ENCODE results near the gene MFN2. TPM values are rescaled to one million over a fixed set of nuclear protein-coding genes. Genes with fewer than 3 reads are reported as not detected.

The MFN2 gene
- total RNA-seq, 3 donors from 2014 or later (not counting 1 experiment from before 2014, with no cell fraction given) = 54.7 to 65.9 (median 55.8) TPM

DNA sequence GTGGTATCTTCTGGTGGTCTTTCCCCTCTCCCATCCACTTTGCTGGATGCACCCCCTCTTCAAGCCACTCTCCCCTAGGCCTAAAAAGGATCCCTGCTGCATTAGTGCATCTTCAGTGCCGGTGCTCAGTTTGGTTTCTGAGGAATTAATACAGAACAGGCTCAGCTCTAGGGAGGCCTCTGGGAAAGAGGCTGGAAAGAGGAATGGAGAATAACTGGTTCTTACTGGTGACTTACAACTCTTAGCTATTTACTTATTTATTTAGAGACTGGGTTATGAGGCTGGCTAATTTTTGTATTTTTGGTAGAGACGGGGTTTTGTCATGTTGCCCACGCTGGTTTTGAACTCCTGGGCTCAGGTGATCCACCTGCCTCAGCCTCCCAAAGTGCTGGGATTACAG, 19.0 kb downstream of the MFN2 start:
- Histone ChIP-seq H3K36me3 (ENCODE audit: control insufficient read depth, insufficient read depth, low read length) (peaks cover 64% of the 10 kb centered on the region), H3K4me3 (ENCODE audit: low read length) (no peak overlapping the region), H3K4me1 (ENCODE audit: control insufficient read depth, insufficient read depth, low read length) (no peaks in the 10 kb centered on the region), H3K9me3 (ENCODE audit: control insufficient read depth, insufficient read depth, low read length) (no peaks in the 10 kb centered on the region), H3K27me3 (ENCODE audit: control insufficient read depth, insufficient read depth, low read length) (no peaks in the 10 kb centered on the region), H3K27ac (ENCODE audit: low read length) (no peak overlapping the region)
- Mint-ChIP-seq H3K4me3 (no peak overlapping the region), H3K36me3 (peaks cover 16% of the 10 kb centered on the region), H3K27me3 (ENCODE audit: low read depth in 2 of 2) (no peaks in the 10 kb centered on the region), H3K27ac (no peak overlapping the region), H3K4me1 (no peaks in the 10 kb centered on the region), H3K9me3 (no peaks in the 10 kb centered on the region)
- DNase-seq (no peak), ATAC-seq (no peak)
- intact Hi-C loops (cut with micrococcal nuclease) = no loop called here
- TF ChIP-seq, protein P1, sequence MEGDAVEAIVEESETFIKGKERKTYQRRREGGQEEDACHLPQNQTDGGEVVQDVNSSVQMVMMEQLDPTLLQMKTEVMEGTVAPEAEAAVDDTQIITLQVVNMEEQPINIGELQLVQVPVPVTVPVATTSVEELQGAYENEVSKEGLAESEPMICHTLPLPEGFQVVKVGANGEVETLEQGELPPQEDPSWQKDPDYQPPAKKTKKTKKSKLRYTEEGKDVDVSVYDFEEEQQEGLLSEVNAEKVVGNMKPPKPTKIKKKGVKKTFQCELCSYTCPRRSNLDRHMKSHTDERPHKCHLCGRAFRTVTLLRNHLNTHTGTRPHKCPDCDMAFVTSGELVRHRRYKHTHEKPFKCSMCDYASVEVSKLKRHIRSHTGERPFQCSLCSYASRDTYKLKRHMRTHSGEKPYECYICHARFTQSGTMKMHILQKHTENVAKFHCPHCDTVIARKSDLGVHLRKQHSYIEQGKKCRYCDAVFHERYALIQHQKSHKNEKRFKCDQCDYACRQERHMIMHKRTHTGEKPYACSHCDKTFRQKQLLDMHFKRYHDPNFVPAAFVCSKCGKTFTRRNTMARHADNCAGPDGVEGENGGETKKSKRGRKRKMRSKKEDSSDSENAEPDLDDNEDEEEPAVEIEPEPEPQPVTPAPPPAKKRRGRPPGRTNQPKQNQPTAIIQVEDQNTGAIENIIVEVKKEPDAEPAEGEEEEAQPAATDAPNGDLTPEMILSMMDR (IDR thresholded peaks at IDR 0.05) = no peak
- 82% methylated on average over 3 of the region's 3 CpGs for WGBS (ENCODE audit: insufficient coverage)

GRCh38 chr1:12001249-12001917, 21.1 kb downstream of the MFN2 start:
- DNase-seq (peak in 1 of 2 donors; percentile 59), ATAC-seq (no peak)
- Histone ChIP-seq H3K9me3 (ENCODE audit: control insufficient read depth, insufficient read depth, low read length) (no peaks in the 10 kb centered on the region), H3K27ac (ENCODE audit: low read length) (no peak overlapping the region), H3K4me1 (ENCODE audit: control insufficient read depth, insufficient read depth, low read length) (no peaks in the 10 kb centered on the region), H3K27me3 (ENCODE audit: control insufficient read depth, insufficient read depth, low read length) (no peaks in the 10 kb centered on the region), H3K36me3 (ENCODE audit: control insufficient read depth, insufficient read depth, low read length) (peaks cover 69% of the 10 kb centered on the region), H3K4me3 (ENCODE audit: low read length) (no peak overlapping the region)
- Mint-ChIP-seq H3K4me1 (no peaks in the 10 kb centered on the region), H3K36me3 (peaks cover 16% of the 10 kb centered on the region), H3K27ac (no peak overlapping the region), H3K27me3 (ENCODE audit: low read depth in 2 of 2) (no peaks in the 10 kb centered on the region), H3K9me3 (no peaks in the 10 kb centered on the region), H3K4me3 (no peak overlapping the region)
- intact Hi-C loops (cut with micrococcal nuclease) = no loop called here
- TF ChIP-seq, protein P1 (IDR thresholded peaks at IDR 0.05) = peak; percentile 30
- WGBS (ENCODE audit: insufficient coverage) = 85% methylated on average over 14 of the region's 14 CpGs

- Mint-ChIP-seq H3K27me3 (ENCODE audit: low read depth in 2 of 2) (no peaks in the 10 kb centered on the region), H3K36me3 (peaks cover 16% of the 10 kb centered on the region), H3K4me3 (no peak overlapping the region), H3K4me1 (no peaks in the 10 kb centered on the region), H3K27ac (no peak overlapping the region), H3K9me3 (no peaks in the 10 kb centered on the region)
- H3K4me1 ChIP-seq (ENCODE audit: control insufficient read depth, insufficient read depth, low read length) = no peaks in the 10 kb centered on the region
- TF ChIP-seq, protein P1 (IDR thresholded peaks at IDR 0.05) = no peak
- H3K27me3 ChIP-seq (ENCODE audit: control insufficient read depth, insufficient read depth, low read length) = no peaks in the 10 kb centered on the region
- intact Hi-C loops (cut with micrococcal nuclease) = no loop called here
- no peak overlapping the region for H3K27ac ChIP-seq (ENCODE audit: low read length)
- no peak overlapping the region for H3K4me3 ChIP-seq (ENCODE audit: low read length)
- 98% methylated on average over 10 of the region's 10 CpGs for WGBS (ENCODE audit: insufficient coverage)
- no peak for DNase-seq
- ATAC-seq = no peak
- H3K9me3 ChIP-seq (ENCODE audit: control insufficient read depth, insufficient read depth, low read length) = no peaks in the 10 kb centered on the region
- peaks cover 71% of the 10 kb centered on the region for H3K36me3 ChIP-seq (ENCODE audit: control insufficient read depth, insufficient read depth, low read length)
Observed at GRCh38 chr1:12001996-12002493, 21.8 kb downstream of the MFN2 start.

DNA sequence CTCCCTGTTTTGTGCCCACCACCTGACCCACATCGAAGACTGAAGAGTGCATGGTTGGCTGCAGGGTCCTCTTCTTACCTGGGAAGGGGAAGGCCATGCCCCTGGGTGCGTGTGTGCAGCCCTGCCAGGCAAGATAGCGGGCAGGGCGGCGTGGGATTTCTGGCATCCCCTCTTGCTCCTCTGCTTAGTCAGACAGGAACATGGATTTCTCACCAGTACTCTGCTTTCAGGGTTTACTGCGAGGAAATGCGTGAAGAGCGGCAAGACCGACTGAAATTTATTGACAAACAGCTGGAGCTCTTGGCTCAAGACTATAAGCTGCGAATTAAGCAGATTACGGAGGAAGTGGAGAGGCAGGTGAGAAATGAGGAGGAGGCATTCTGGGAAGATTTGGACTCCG, 23.5 kb downstream of the MFN2 start:
- Mint-ChIP-seq H3K4me1 (no peaks in the 10 kb centered on the region), H3K27ac (no peak overlapping the region), H3K27me3 (ENCODE audit: low read depth in 2 of 2) (no peaks in the 10 kb centered on the region), H3K4me3 (no peak overlapping the region), H3K9me3 (no peaks in the 10 kb centered on the region), H3K36me3 (peaks cover 22% of the 10 kb centered on the region)
- H3K4me1 ChIP-seq (ENCODE audit: control insufficient read depth, insufficient read depth, low read length) = no peaks in the 10 kb centered on the region
- ATAC-seq (no peak), DNase-seq (no peak)
- intact Hi-C loops (cut with micrococcal nuclease) = no loop called here
- H3K36me3 ChIP-seq (ENCODE audit: control insufficient read depth, insufficient read depth, low read length) = peaks cover 67% of the 10 kb centered on the region
- no peak overlapping the region for H3K27ac ChIP-seq (ENCODE audit: low read length)
- no peak overlapping the region for H3K4me3 ChIP-seq (ENCODE audit: low read length)
- 95% methylated on average over 12 of the region's 12 CpGs for WGBS (ENCODE audit: insufficient coverage)
- TF ChIP-seq, protein P1 (IDR thresholded peaks at IDR 0.05) = no peak
- H3K9me3 ChIP-seq (ENCODE audit: control insufficient read depth, insufficient read depth, low read length) = no peaks in the 10 kb centered on the region
- no peaks in the 10 kb centered on the region for H3K27me3 ChIP-seq (ENCODE audit: control insufficient read depth, insufficient read depth, low read length)

Measured in natural killer cell (primary cell).